K562 (cell line): Measurements from ENCODE around the gene OSBPL10. TPM values are rescaled to one million over a fixed set of nuclear protein-coding genes. Genes with fewer than 3 reads are reported as not detected.

Experiments used
- ATAC-seq: fragments of 200-7000 bp; cut with Tn5 transposase; 3 replicates; pipeline ENCODE4 v1.9.1; 2020; ENCODE audit warnings: moderate library complexity
- BruUV-seq: library from RNA; stranded (reverse); fragments of 400-500 nt; replicated peaks from 2 replicates; lab custom pipeline; 2021; lab: Mats Ljungman, UMichigan
- CTCF ChIA-PET: fragments of 300-600 bp; formaldehyde crosslinking; extraction: SDS; loops from one replicate; lab custom pipeline; 2021; ENCODE audit warnings: low intra/inter-chr PET ratio; lab: Yijun Ruan, JAX
- POLR2A ChIA-PET: fragments of 300-600, 350-650 bp; sonication (Branson Sonifier 250); formaldehyde crosslinking; extraction: SDS; loops from one replicate; lab custom pipeline; 2021; ENCODE audit warnings: antibody characterized with exemption, inconsistent platforms; lab: Yijun Ruan, JAX
- DNase-seq, 4 experiments: peaks; one replicate each; pipeline versions ENCODE4 v3.0.0 to v3.0.0-alpha.2; 2011 to 2018; ENCODE audit warnings: low spot score in 3 of 4, mixed read lengths in 3 of 4; ENCODE audit errors: extremely low read depth in 1 of 4
- FAIRE-seq: peaks from 2 replicates; lab custom pipeline; 2011; peaks lifted over from hg19 to GRCh38; lab: Jason Lieb, UNC
- H2AFZ ChIP-seq: 2 replicates; pipeline ENCODE4 v1.6.0; 2011; ENCODE audit warnings: low read depth, low read length, control low read depth, inconsistent platforms
- H3K27ac ChIP-seq: fragments of 200-600 bp; 3 replicates; pipeline ENCODE4 v1.8.0; 2011; ENCODE audit warnings: low read depth, mild to moderate bottlenecking, control low read depth, inconsistent platforms, low read length, moderate library complexity, mixed read lengths; ENCODE audit errors: extremely low read depth
- H3K27me3 ChIP-seq, 2 experiments: fragments of 300-600 bp in 1 of 2; 2 replicates in 1 of 2; 3 replicates in 1 of 2; pipeline versions ENCODE4 v1.6.0 to v1.8.0; 2011; ENCODE audit warnings: inconsistent platforms in 2 of 2, low read length in 2 of 2, mild to moderate bottlenecking in 1 of 2, mixed read lengths in 1 of 2, moderate library complexity in 1 of 2; ENCODE audit not compliant: control insufficient read depth in 2 of 2, insufficient read depth in 2 of 2
- H3K36me3 ChIP-seq: fragments of 300-600 bp; 3 replicates; pipeline ENCODE4 v1.8.0; 2011; ENCODE audit warnings: mild to moderate bottlenecking, low read length, inconsistent platforms; ENCODE audit not compliant: control insufficient read depth, insufficient read depth
- H3K4me1 ChIP-seq, 2 experiments: fragments of 200-600 bp in 1 of 2; replicated peaks in 1 of 2; 2 replicates in 1 of 2; 3 replicates in 1 of 2; pipeline versions ENCODE4 v1.5.1 to v1.8.0; 2011; ENCODE audit warnings: inconsistent platforms in 2 of 2, low read length in 2 of 2, mild to moderate bottlenecking in 1 of 2, mixed read lengths in 1 of 2, moderate library complexity in 1 of 2; ENCODE audit not compliant: control insufficient read depth in 2 of 2, insufficient read depth in 2 of 2
- H3K4me2 ChIP-seq: 2 replicates; pipeline ENCODE4 v1.6.1; 2011; ENCODE audit warnings: low read length, control low read depth, inconsistent platforms, mixed read lengths; ENCODE audit not compliant: insufficient read depth
- H3K4me3 ChIP-seq: fragments of 200-600 bp; sonication (generic), shearing (Covaris generic); 2 replicates; pipeline ENCODE4 v1.5.1; 2016; ENCODE audit warnings: control low read depth, inconsistent platforms
- H3K79me2 ChIP-seq: fragments of 200-600 bp; 3 replicates; pipeline ENCODE4 v1.8.0; 2011; ENCODE audit warnings: low read length, inconsistent platforms; ENCODE audit not compliant: control insufficient read depth, insufficient read depth
- H3K9ac ChIP-seq, 2 experiments: 2 replicates each; pipeline versions ENCODE4 v1.6.0 to v1.6.1; 2011; ENCODE audit warnings: low read depth in 2 of 2, low read length in 2 of 2, control low read depth in 1 of 2, inconsistent platforms in 1 of 2, mild to moderate bottlenecking in 1 of 2, mixed read lengths in 1 of 2; ENCODE audit not compliant: insufficient read depth in 1 of 2
- H3K9me1 ChIP-seq: one replicate; pipeline ENCODE4 v1.6.0; 2011; ENCODE audit warnings: inconsistent platforms, mild to moderate bottlenecking, low read length, moderate library complexity; ENCODE audit not compliant: control insufficient read depth, insufficient read depth
- H3K9me3 ChIP-seq: replicated peaks from 2 replicates; pipeline ENCODE4 v1.5.1; 2011; ENCODE audit warnings: low read depth, low read length, inconsistent platforms; ENCODE audit not compliant: control insufficient read depth, insufficient read depth
- H4K20me1 ChIP-seq: replicated peaks from 2 replicates; pipeline ENCODE4 v1.6.1; 2011; ENCODE audit warnings: low read length, inconsistent platforms, mixed read lengths; ENCODE audit not compliant: control insufficient read depth, insufficient read depth
- CEBPG ChIP-seq, 3 experiments: fragments of 200-800 bp in 1 of 3; sonication (Bioruptor generic) in 1 of 3; sonication (generic) in 1 of 3; formaldehyde crosslinking in 1 of 3; IDR thresholded peaks in 2 of 3; conservative IDR thresholded peaks in 1 of 3; 2 replicates each; pipeline versions ENCODE4 v1.6.1 to v1.8.0; 2016 to 2022; ENCODE audit warnings: missing compliant biosample characterization in 2 of 3, missing genetic modification characterization in 2 of 3, mild to moderate bottlenecking in 1 of 3, missing genetic modification reagents in 1 of 3
- CREB3L1 ChIP-seq: fragments of 450-650 bp; IDR thresholded peaks from 2 replicates; pipeline ENCODE4 v1.6.1; 2014; ENCODE audit warnings: low read depth, mild to moderate bottlenecking, moderate library complexity, borderline replicate concordance
- PCBP2 ChIP-seq: fragments of 200-400 bp; formaldehyde crosslinking; IDR thresholded peaks from 2 replicates; pipeline ENCODE4 v1.6.1; 2018; ENCODE audit warnings: low read length, low read depth, mild to moderate bottlenecking, moderate library complexity; ENCODE audit not compliant: poor library complexity, severe bottlenecking
- ZMIZ1 ChIP-seq, 2 experiments: fragments of 150-350 bp in 1 of 2; IDR thresholded peaks; 2 replicates each; pipeline ENCODE4 v1.6.1; 2012 to 2016; ENCODE audit warnings: low read depth in 2 of 2, low read length in 2 of 2, mild to moderate bottlenecking in 1 of 2, moderate library complexity in 1 of 2
- ZNF146 ChIP-seq: IDR thresholded peaks from one replicate; pipeline ENCODE4 v1.6.1; 2018; ENCODE audit warnings: missing compliant biosample characterization; ENCODE audit not compliant: unreplicated experiment
- WGBS: fragments of 100-300 bp; shearing (Covaris generic); methylation state at CpG from one replicate; pipeline ENCODE4 v1.1.6; 2016; ENCODE audit warnings: low coverage, mixed read lengths; ENCODE audit not compliant: insufficient coverage; ENCODE audit errors: missing lambda C conversion rate; 5-methylcytosine and 5-hydroxymethylcytosine counted together
- in situ Hi-C: fragments of 300-500 bp; cut with MboI; formaldehyde crosslinking; loops from 4 replicates; pipeline ENCODE4 v1.15.0; 2018; ENCODE audit warnings: inconsistent platforms, mixed read lengths
- intact Hi-C: fragments of 100-400 bp; cut with micrococcal nuclease; formaldehyde crosslinking; loops from 2 replicates; pipeline ENCODE4 v1.14.2; 2022
- polyA plus RNA-seq, 8 experiments: library from polyadenylated mRNA; depleted of rRNA in 4 of 8; stranded (reverse) in 5 of 8; unstranded in 3 of 8; fragments of >200 nt; fragmentation: Nextera tagmentation in 2 of 8; fragmentation: Illumina TruSeq in 1 of 8; extraction: Ambion mirVana in 2 of 8; extraction: Trizol in 1 of 8; gene quantifications; 2 replicates each; pipeline versions ENCODE4 v1.2.1 to v1.2.3, GENCODE V29; 2011 to 2014; ENCODE audit warnings: inconsistent platforms in 1 of 8, missing spikeins in 1 of 8
- total RNA-seq, 7 experiments: library from RNA; depleted of rRNA in 6 of 7; stranded (reverse); fragments of >200 nt in 6 of 7; fragmentation: Illumina TruSeq in 2 of 7; extraction: Trizol in 2 of 7; gene quantifications; 2 replicates each; pipeline versions ENCODE4 v1.2.1 to v1.2.3, GENCODE V29; 2011 to 2021; ENCODE audit warnings: low replicate concordance in 1 of 7

OSBPL10 gene
- total and polyA plus RNA-seq, 9 of the 15 experiments (the other 6 are each of a cell fraction or from before 2014, with no cell fraction given): 0.03 to 0.19 (median 0.14) TPM; not detected in 2

- Histone ChIP-seq H3K27ac (no peak overlapping the region), H3K9me3 (no peaks in the 10 kb centered on the region), H3K9ac (no peak overlapping the region), H3K79me2 (no peaks in the 10 kb centered on the region), H3K4me1 (no peaks in the 10 kb centered on the region; a peak in 1 of 5 replicates), H3K27me3 (0 out of 5 replicates have a peak, but pooled peaks cover 0 to 2% of the 10 kb centered on the region in 2 experiments), H3K36me3 (no peaks in the 10 kb centered on the region), H4K20me1 (no peaks in the 10 kb centered on the region), H2AFZ (no peak overlapping the region), H3K4me3 (no peak overlapping the region), H3K9me1 (no peaks in the 10 kb centered on the region), H3K4me2 (no peak overlapping the region)
- ChIA-PET CTCF (no interaction called here), POLR2A (no interaction called here)
- intact Hi-C loops: no loop called here
- ATAC-seq: no peak
- no peak for FAIRE-seq
- BruUV-seq: no TSS peak
- 1% methylated on average over 3 of the region's 3 CpGs for WGBS
- in situ Hi-C loops: no loop called here
- no peak for DNase-seq
- TF ChIP-seq ZNF146 (no peak), PCBP2 (no peak), CREB3L1 (no peak), CEBPG (CRISPR knock-in tag; IDR thresholded peaks at IDR 0.05) (no peak), CEBPG (tag; conservative IDR thresholded peaks at IDR 0.05 in 1 of 2, IDR thresholded peaks at IDR 0.05 in 1 of 2) (no peak), ZMIZ1 (IDR thresholded peaks at IDR 0.05; ENCODE audit: low read depth in 2 of 2, low read length in 2 of 2) (no peak)
Measured at GRCh38 chr3:32003380-32003779, 22.3 kb upstream of the OSBPL10 start.
